ENCODE measurements around the gene BARD1.

DNA sequence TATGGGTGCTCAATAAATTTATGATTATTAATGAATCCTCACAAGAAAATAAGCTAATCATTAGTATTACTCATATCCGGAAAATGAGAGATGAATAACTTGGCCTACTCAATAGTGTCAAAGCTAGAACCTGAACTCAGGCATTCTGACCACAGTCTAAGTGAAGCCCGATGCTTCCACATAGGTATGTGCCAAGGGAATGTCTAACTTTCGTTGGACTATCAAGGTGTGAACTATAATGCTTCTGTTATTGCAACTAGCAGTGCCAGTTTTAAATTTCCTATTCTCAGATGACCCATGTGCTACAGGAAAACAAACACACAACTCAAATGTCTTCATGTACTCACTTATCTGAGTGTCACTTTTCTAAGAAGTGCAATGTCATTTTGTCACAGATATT, 1.8 kb downstream of the BARD1 start:
- TF ChIP-seq, protein P1, sequence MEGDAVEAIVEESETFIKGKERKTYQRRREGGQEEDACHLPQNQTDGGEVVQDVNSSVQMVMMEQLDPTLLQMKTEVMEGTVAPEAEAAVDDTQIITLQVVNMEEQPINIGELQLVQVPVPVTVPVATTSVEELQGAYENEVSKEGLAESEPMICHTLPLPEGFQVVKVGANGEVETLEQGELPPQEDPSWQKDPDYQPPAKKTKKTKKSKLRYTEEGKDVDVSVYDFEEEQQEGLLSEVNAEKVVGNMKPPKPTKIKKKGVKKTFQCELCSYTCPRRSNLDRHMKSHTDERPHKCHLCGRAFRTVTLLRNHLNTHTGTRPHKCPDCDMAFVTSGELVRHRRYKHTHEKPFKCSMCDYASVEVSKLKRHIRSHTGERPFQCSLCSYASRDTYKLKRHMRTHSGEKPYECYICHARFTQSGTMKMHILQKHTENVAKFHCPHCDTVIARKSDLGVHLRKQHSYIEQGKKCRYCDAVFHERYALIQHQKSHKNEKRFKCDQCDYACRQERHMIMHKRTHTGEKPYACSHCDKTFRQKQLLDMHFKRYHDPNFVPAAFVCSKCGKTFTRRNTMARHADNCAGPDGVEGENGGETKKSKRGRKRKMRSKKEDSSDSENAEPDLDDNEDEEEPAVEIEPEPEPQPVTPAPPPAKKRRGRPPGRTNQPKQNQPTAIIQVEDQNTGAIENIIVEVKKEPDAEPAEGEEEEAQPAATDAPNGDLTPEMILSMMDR (conservative IDR thresholded peaks at IDR 0.05; ENCODE audit: low read depth, low read length): no peak
- TF ChIP-seq EZH2 (IDR thresholded peaks at IDR 0.05; ENCODE audit: borderline replicate concordance, low read depth, low read length, poor library complexity, severe bottlenecking): no peak
